ENCODE measurements around the gene DPRX.
"Not testable (repeated sequence)": the region's sequence is repeated elsewhere in the genome, so short reads cannot be mapped to it uniquely, and the experiment has no call there.

Gene DPRX

GRCh38 chr19:53646144-53646543 lies 14.3 kb downstream of the DPRX start:
- DNase-seq (ENCODE audit: low read depth): no peak

- no peak for DNase-seq (ENCODE audit: low read depth)
Measured at GRCh38 chr19:53647350-53647749, 15.6 kb downstream of the DPRX start.

GRCh38 chr19:53647792-53648191 lies 16.0 kb downstream of the DPRX start:
- DNase-seq (ENCODE audit: low read depth): no peak

GRCh38 chr19:53649746-53650593 lies 18.2 kb downstream of the DPRX start:
- no peak for DNase-seq (ENCODE audit: low read depth)

- DNase-seq (ENCODE audit: low read depth): no peak
Measured at GRCh38 chr19:53652476-53652875, 20.7 kb downstream of the DPRX start.

GRCh38 chr19:53655042-53655665 lies 23.4 kb downstream of the DPRX start:
- DNase-seq (ENCODE audit: low read depth): no peak

- DNase-seq (ENCODE audit: low read depth): no peak
Measured at GRCh38 chr19:53657330-53657729, 25.5 kb downstream of the DPRX start.

- DNase-seq (ENCODE audit: low read depth): no peak
Measured at GRCh38 chr19:53657778-53658177, 26.0 kb downstream of the DPRX start.

GRCh38 chr19:53659292-53659691 lies 27.5 kb downstream of the DPRX start:
- no peak for DNase-seq (ENCODE audit: low read depth)

- no peak for DNase-seq (ENCODE audit: low read depth)
Measured at GRCh38 chr19:53660584-53660983, 28.8 kb downstream of the DPRX start.

GRCh38 chr19:53662209-53662608 lies 30.4 kb downstream of the DPRX start:
- DNase-seq (ENCODE audit: low read depth): no peak

GRCh38 chr19:53664152-53664551 lies 32.4 kb downstream of the DPRX start:
- no peak for DNase-seq (ENCODE audit: low read depth)

GRCh38 chr19:53664760-53665159 lies 33.0 kb downstream of the DPRX start:
- DNase-seq (ENCODE audit: low read depth): no peak

GRCh38 chr19:53666331-53666730 lies 34.5 kb downstream of the DPRX start:
- DNase-seq (ENCODE audit: low read depth): not testable (repeated sequence)

- not testable (repeated sequence) for DNase-seq (ENCODE audit: low read depth)
Measured at GRCh38 chr19:53668804-53669203, 37.0 kb downstream of the DPRX start.

GRCh38 chr19:53670345-53670744 lies 38.5 kb downstream of the DPRX start:
- no peak for DNase-seq (ENCODE audit: low read depth)

- no peak for DNase-seq (ENCODE audit: low read depth)
Measured at GRCh38 chr19:53671663-53672062, 39.9 kb downstream of the DPRX start.
